Uterus (tissue), 4 donors: ENCODE data around the gene SERPINI1. TPM values are rescaled to one million over a fixed set of nuclear protein-coding genes. Genes with fewer than 3 reads are reported as not detected.

Experiments
- DNase-seq, 2 donors: peaks; one replicate each; pipeline ENCODE4 v3.0.0-alpha.2; 2019 to 2020
- H3K27ac ChIP-seq, 2 donors: fragments of 200-600 bp; sonication (generic); 1 replicate in 1 of 2; 2 replicates in 1 of 2; pipeline ENCODE4 v1.5.1; 2016 to 2018
- H3K27me3 ChIP-seq, 2 donors: fragments of 200-600 bp; sonication (generic); one replicate each; pipeline ENCODE4 v1.5.1; 2018 to 2019; ENCODE audit warnings: control low read depth in 1 of 2
- H3K36me3 ChIP-seq, 2 donors: fragments of 200-600 bp; sonication (generic); one replicate each; pipeline ENCODE4 v1.5.1; 2019; ENCODE audit warnings: control low read depth in 1 of 2
- H3K4me1 ChIP-seq, 2 donors: fragments of 200-600 bp; sonication (generic); one replicate each; pipeline ENCODE4 v1.5.1; 2018 to 2019; ENCODE audit warnings: control low read depth in 1 of 2
- H3K4me3 ChIP-seq, 2 donors: fragments of 200-600 bp; sonication (generic); 1 replicate in 1 of 2; 2 replicates in 1 of 2; pipeline ENCODE4 v1.5.1; 2018 to 2019; ENCODE audit warnings: mild to moderate bottlenecking in 1 of 2
- H3K9me3 ChIP-seq, 2 donors: fragments of 200-600 bp; sonication (generic); one replicate each; pipeline ENCODE4 v1.5.1; 2019; ENCODE audit warnings: control low read depth in 1 of 2
- POLR2A ChIP-seq, 2 donors: fragments of 450-650 bp; IDR thresholded peaks; one replicate each; pipeline ENCODE4 v1.6.1; 2016; ENCODE audit warnings: antibody characterized with exemption in 2 of 2, mild to moderate bottlenecking in 1 of 2, moderate library complexity in 1 of 2
- intact Hi-C: fragments of 100-400 bp; cut with DNase I; formaldehyde crosslinking; loops from one replicate; pipeline ENCODE4 v1.15.1; 2023; ENCODE audit warnings: low total_unique reads
- total RNA-seq, 4 donors: library from RNA; depleted of rRNA in 3 of 4; stranded (reverse); fragments of >200 nt in 3 of 4; gene quantifications; one replicate each; pipeline versions ENCODE4 v1.1.0 to v1.2.4, GENCODE V29; 2014 to 2023
- TF ChIP-seq, protein P1 (sequence below), 4 experiments: fragments of 200-600 bp in 2 of 4; fragments of 450-650 bp in 2 of 4; sonication (generic) in 2 of 4; IDR thresholded peaks; one replicate each; pipeline ENCODE4 v1.5.1; 2016 to 2019; ENCODE audit warnings: antibody characterized with exemption in 4 of 4, mild to moderate bottlenecking in 2 of 4, moderate library complexity in 1 of 4
- donor health status: DM: yes; HTN: yes; CAD: no.

The SERPINI1 gene
- total RNA-seq, 4 donors from 2014 or later: 2.9 to 35.0 (median 8.8) TPM

DNA sequence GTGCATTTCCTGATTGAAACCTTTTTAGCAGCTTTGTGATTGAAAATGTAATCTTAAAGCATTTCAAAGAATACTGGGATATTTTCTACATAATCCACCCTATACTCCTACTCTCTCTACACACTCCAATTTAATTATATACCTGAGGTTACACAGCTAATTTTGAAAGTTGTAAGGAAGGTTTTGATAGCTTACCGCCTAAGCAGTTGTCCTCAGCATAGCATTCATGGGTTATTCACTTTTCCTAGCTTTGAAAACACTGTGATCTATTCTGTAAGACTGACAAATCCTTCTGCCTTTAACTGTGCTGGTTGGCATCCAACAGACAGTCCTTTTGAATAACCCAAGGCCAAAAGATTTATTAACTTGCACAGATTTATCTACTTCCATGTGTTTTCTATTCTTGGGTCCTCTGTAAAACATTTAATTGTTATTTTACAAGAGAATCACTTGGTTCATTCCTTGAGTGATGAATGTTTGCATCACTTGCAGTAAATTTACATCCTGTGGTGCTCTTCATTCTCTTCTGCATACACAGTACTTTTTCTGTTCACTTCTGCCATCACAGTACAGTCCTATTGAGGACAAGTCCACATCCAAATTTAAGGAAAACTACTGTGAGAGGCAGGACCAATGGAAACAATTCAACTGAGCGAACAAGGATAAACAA is 44.8 kb downstream of the SERPINI1 start:
- no peaks in the 10 kb centered on the region for H3K9me3 ChIP-seq
- H3K27ac ChIP-seq: no peak overlapping the region
- intact Hi-C loops: no loop called here
- TF ChIP-seq, protein P1, sequence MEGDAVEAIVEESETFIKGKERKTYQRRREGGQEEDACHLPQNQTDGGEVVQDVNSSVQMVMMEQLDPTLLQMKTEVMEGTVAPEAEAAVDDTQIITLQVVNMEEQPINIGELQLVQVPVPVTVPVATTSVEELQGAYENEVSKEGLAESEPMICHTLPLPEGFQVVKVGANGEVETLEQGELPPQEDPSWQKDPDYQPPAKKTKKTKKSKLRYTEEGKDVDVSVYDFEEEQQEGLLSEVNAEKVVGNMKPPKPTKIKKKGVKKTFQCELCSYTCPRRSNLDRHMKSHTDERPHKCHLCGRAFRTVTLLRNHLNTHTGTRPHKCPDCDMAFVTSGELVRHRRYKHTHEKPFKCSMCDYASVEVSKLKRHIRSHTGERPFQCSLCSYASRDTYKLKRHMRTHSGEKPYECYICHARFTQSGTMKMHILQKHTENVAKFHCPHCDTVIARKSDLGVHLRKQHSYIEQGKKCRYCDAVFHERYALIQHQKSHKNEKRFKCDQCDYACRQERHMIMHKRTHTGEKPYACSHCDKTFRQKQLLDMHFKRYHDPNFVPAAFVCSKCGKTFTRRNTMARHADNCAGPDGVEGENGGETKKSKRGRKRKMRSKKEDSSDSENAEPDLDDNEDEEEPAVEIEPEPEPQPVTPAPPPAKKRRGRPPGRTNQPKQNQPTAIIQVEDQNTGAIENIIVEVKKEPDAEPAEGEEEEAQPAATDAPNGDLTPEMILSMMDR (IDR thresholded peaks at IDR 0.05): no peak
- TF ChIP-seq POLR2A (IDR thresholded peaks at IDR 0.05): no peak
- H3K27me3 ChIP-seq: no peaks in the 10 kb centered on the region
- no peak overlapping the region for H3K4me3 ChIP-seq
- H3K4me1 ChIP-seq: no peaks in the 10 kb centered on the region
- no peak for DNase-seq
- H3K36me3 ChIP-seq: no peaks in the 10 kb centered on the region

GRCh38 chr3:167783781-167784180 is 48.3 kb downstream of the SERPINI1 start:
- TF ChIP-seq, protein P1 (IDR thresholded peaks at IDR 0.05): no peak
- no peak for TF ChIP-seq POLR2A (IDR thresholded peaks at IDR 0.05)

GRCh38 chr3:167785790-167786189 is 50.3 kb downstream of the SERPINI1 start:
- Histone ChIP-seq H3K4me1 (no peaks in the 10 kb centered on the region), H3K4me3 (no peak overlapping the region), H3K36me3 (no peaks in the 10 kb centered on the region), H3K27me3 (no peaks in the 10 kb centered on the region), H3K9me3 (no peaks in the 10 kb centered on the region), H3K27ac (no peak overlapping the region)
- DNase-seq: no peak
- TF ChIP-seq, protein P1 (IDR thresholded peaks at IDR 0.05): no peak
- TF ChIP-seq POLR2A (IDR thresholded peaks at IDR 0.05): no peak
- intact Hi-C loops: no loop called here

More at GRCh38 chr3:167783781-167784180, 48.3 kb downstream of the SERPINI1 start:
- intact Hi-C loops: no loop called here
- Histone ChIP-seq H3K27me3 (no peaks in the 10 kb centered on the region), H3K27ac (no peak overlapping the region), H3K36me3 (no peaks in the 10 kb centered on the region), H3K4me3 (no peak overlapping the region), H3K4me1 (no peaks in the 10 kb centered on the region), H3K9me3 (no peaks in the 10 kb centered on the region)
- peak in 1 of 2 donors; percentile 18 for DNase-seq

DNA sequence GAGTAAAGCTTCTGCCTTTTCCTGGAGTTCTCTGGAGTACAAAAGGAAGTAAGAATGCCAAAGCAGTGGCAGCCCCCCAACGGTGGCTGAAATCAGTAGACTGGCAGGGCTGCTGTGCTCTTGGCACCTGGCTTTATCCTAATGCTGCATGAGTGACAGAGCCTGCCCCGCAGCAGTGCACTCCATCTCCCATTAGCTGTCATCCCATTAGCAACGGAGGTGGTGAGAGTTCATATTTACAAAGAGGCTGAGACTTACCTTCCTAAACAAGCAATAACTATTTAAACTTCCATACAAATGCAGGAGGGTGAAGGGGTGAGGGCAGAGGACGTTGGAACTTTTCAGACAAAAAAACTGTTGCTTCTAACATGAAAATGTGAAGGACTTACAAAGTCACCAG is 51.9 kb downstream of the SERPINI1 start:
- H3K9me3 ChIP-seq: no peaks in the 10 kb centered on the region
- DNase-seq: no peak
- no peaks in the 10 kb centered on the region for H3K36me3 ChIP-seq
- no peaks in the 10 kb centered on the region for H3K27me3 ChIP-seq
- no peak for TF ChIP-seq POLR2A (IDR thresholded peaks at IDR 0.05)
- TF ChIP-seq, protein P1 (IDR thresholded peaks at IDR 0.05): no peak
- H3K4me1 ChIP-seq: no peaks in the 10 kb centered on the region
- H3K27ac ChIP-seq: no peak overlapping the region
- no peak overlapping the region for H3K4me3 ChIP-seq
- intact Hi-C loops: no loop called here

DNA sequence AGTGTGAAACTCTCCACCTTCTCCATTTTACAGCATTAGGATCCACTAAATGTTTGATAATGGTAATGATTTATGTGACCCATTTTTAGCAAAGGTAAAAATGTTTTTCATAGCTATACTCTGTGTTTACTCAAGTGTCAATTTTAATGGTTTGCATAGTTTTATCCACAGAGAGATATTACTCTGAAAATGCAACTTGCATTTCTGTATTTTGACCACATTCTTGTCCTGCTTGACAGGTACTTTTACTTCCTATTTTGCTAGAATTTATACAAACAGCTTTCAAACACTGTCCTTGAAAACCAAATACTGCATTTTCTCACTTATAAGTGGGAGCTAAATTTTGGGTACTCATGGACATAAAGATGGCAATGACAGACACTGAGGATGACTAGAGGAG is 62.9 kb downstream of the SERPINI1 start:
- Histone ChIP-seq H3K36me3 (no peaks in the 10 kb centered on the region), H3K4me1 (no peaks in the 10 kb centered on the region), H3K9me3 (no peaks in the 10 kb centered on the region), H3K27ac (no peak overlapping the region), H3K4me3 (no peak overlapping the region), H3K27me3 (no peaks in the 10 kb centered on the region)
- TF ChIP-seq, protein P1 (IDR thresholded peaks at IDR 0.05): no peak
- no peak for TF ChIP-seq POLR2A (IDR thresholded peaks at IDR 0.05)
- no peak for DNase-seq
- intact Hi-C loops: no loop called here
